ENCODE measurements around the gene HSPBAP1. TPM values are rescaled to one million over a fixed set of nuclear protein-coding genes. Genes with fewer than 3 reads are reported as not detected.
"Not testable (repeated sequence)": the region's sequence is repeated elsewhere in the genome, so short reads cannot be mapped to it uniquely, and the experiment has no call there.

The HSPBAP1 gene
- total RNA-seq, 1 donor from 2014 or later = 2.5 TPM

DNA sequence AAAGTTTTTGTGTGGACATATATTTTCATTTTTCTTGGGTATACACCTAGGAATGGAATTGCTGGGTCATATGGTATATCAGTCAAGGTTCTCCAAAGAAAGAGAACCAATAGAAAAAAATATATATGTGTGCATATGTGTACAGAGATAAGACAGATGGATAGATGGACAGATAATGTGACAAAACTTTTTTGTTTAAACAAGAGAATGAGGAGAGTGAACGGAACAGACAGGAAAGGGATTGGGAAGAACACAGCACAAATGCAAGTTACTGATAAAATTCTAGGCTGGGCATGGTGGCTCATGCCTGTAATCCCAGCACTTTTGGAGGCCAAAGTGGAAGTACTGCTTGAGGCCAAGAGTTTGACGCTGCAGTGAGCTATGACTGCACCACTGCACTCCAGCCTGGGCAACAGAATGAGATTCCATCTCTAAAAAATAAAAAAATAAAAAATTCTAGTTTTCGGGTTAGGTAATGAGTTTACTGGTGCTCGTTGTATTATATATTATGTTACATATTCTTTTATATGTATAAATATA, 50.0 kb downstream of the HSPBAP1 start:
- ATAC-seq (no peak), DNase-seq (ENCODE audit: low spot score) (no peak)

DNA sequence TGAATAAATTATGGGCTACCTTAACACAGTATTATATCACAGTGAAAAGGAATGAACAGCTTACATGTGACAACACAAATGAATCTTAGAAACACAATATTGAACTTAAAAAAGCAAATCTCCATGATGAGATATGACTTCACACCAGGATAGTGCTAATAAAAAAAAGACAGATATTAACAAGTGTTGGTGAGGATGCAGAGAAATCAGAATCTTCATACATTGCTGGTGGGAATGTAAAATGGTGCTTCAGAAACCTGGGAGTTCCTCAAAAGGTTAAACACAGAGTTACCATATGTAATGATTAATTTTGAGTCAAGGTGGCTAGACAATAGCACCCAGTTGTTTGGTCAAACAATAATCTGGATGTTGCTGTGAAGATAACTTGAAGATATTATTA, 51.4 kb downstream of the HSPBAP1 start:
- ATAC-seq (no peak), DNase-seq (ENCODE audit: low spot score) (no peak)

DNA sequence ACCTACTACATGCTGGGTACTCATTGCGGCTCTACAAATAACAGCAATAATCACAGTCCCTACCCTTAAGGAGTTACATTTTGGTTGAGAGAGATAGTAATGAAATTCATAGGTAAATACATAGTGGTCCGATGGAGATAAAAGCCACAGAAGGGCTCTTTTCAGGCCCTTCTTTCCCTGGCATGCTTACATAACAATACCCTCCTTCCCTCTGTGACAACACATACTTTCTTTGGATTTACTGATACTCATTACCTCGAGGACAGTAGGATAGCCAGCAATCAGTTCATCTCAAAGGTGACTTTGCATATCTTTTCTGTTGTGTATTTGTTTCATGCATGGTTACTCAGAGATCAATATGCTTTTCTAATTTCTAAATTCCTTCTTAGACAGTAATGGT, 54.5 kb downstream of the HSPBAP1 start:
- ATAC-seq (no peak), DNase-seq (ENCODE audit: low spot score) (no peak)

DNA sequence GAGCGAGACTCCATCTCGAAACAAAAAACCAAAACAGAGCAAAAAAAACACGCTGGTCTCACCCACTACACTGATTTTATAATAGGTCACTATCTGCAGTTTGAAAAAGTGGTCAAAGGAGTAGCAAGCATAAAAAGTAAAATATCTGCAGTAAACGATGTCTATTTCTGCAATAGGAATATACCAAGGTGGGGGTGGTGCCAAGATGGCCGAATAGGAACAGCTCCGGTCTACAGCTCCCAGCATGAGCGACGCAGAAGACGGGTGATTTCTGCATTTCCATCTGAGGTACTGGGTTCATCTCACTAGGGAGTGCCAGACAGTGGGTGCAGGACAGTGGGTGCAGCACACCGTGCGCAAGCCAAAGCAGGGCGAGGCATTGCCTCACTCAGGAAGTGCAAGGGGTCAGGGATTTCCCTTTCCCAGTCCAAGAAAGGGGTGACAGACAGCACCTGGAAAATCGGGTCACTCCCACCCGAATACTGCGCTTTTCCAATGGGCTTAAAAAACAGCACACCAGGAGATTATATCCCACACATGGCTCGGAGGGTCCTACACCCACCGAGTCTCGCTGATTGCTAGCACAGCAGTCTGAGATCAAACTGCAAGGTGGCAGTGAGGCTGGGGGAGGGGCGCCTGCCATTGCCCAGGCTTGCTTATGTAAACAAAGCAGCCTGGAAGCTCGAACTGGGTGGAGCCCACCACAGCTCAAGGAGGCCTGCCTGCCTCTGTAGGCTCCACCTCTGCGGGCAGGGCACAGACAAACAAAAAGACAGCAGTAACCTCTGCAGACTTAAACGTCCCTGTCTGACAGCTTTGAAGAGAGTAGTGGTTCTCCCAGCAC, 60.7 kb downstream of the HSPBAP1 start:
- not testable (repeated sequence) for DNase-seq (ENCODE audit: low spot score); ATAC-seq

DNA sequence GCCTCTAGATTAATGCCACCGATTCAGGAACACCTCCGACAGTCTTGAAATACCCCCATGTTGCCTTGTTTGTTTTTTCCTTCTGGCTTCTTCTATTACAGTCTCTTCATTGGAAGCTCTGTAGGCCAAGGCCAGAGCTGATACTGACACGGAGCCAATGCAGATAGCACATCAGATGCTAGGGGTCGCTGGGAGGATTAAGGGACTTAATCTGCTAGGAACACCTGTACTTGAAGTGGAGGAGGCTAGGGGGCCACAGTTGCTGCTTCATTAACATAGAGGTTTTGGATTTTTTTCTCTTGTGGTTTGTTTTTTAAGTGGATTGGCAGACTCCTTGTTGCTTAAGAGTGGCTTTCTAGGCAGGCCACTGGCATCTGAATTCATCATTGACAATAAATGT, 63.4 kb downstream of the HSPBAP1 start:
- DNase-seq (ENCODE audit: low spot score) (no peak), ATAC-seq (no peak)

DNA sequence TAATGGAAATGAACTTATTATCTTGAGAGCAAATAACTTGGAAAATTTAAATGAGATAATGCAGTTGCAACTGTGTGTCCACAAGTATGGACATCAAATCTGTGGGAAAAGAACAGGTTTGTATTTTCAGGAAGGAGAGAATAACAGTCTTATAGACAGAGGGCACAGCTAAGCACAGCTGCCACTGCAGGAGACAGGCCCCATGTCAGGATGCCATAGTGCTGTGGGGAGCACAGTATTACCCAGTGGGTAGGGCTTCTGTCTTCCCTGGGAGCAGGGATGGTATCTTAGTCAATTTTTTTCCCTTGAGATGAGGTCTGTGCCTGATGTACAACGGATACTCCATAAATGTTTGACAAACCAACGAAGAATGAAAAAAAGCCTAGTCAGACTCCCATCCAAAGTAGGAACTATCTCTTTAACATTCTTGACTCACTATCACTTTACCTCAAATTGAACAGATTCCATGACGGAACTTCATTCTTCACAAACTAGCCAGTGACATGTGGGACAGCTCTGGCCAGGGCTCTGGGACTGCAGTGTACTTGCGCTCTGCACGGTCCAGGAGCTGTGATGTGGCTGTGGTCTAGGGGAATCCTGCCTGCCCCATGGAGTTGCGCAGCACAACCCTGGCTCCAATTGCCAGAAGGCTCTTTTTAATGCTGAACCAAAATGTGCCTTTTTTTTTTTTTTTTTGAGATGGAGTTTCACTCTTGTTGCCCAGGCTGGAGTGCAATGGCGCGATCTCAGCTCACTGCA, 64.7 kb downstream of the HSPBAP1 start:
- DNase-seq (ENCODE audit: low spot score) (no peak), ATAC-seq (peak; percentile 44)

DNA sequence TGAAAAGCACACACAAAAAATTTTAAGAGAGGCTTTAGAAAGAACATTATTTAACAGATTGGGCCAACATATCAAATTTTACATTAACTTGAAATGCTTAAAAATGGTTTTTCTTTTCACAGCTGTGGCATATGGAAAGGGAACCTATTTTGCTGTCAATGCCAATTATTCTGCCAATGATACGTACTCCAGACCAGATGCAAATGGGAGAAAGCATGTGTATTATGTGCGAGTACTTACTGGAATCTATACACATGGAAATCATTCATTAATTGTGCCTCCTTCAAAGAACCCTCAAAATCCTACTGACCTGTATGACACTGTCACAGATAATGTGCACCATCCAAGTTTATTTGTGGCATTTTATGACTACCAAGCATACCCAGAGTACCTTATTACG, 65.4 kb downstream of the HSPBAP1 start:
- DNase-seq (ENCODE audit: low spot score) (no peak), ATAC-seq (no peak)

DNA sequence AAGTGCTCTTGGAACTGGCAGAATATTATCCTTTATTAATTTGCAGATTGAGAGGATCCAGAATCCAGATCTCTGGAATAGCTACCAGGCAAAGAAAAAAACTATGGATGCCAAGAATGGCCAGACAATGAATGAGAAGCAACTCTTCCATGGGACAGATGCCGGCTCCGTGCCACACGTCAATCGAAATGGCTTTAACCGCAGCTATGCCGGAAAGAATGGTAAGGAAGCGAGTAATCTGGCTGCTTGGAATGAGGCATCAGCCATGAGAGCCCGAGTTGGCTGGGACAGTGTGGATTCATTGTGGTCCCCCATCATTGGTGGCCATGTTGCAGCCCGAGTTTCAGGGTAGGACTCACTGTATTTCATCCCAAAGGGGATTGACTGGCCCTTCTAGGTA, 65.9 kb downstream of the HSPBAP1 start:
- no peak for DNase-seq (ENCODE audit: low spot score)
- ATAC-seq = no peak

DNA sequence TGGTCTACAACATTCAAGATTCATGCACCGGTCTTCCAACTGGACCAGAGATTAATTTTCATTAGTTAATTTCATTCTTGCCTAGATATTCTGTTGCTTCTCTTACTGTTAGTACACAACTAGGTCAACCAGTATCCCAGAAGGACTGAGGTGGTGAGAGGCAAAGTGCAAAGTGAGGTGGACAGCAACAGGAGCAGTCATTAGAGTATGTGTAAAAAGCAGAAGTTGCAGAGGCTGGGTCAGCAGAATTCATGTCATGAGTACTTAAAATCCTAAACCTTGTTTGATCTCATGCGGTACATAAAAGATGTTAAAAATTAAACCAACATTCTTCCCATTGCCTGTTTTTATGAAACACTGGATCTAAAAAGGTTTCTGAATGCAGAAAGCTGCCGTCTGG, 66.3 kb downstream of the HSPBAP1 start:
- DNase-seq (ENCODE audit: low spot score) (no peak), ATAC-seq (peak; percentile 62)

DNA sequence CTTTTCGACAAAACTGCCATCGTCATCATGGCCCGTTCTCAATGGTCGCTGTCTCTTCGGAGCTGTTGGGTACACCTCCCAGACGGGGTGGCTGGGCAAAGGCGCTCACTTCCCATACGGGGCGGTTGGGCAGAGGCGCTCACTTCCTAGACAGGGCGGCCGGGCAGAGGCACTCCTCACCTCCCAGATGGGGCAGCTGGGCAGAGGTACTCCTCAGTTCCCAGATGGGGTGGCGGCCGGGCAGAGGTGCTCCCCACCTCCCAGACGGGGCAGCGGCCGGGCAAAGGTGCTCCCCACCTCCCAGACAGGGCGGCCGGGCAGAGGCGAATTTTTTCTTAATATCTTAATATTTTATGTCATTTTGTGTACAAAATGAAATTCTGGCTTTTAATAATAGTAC, 68.5 kb downstream of the HSPBAP1 start:
- ATAC-seq = no peak
- no peak for DNase-seq (ENCODE audit: low spot score)

DNA sequence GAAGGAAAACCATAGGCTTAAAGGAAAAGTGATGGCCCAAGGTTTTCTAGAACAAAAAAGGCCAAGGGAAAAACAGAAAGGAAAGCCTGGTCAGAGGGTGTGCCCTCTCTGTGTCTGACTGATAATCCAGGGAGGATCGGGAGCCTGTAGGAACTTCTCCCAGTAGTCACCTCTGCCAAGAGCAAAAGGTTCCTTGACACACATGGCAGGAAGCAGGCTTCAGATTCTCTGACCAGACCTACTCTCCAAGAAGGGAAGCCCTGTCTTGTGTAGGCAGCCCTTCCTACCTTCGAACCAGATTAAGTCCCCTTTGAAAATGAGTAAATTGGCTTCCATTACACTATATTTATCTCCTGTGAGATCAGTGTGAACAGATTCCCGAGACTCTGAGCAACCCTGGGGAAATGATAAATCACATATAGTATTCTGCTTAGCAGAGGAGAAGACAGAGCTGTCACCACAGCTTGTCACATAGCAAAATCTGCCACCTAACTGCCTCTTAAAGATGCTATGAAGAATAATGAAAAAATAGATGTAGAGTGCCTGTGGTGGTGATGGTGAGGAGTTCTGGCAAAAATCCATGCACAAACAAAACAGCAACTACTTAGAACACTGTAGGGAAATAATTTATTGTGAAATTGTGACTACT, 74.2 kb downstream of the HSPBAP1 start:
- DNase-seq (ENCODE audit: low spot score) (no peak), ATAC-seq (no peak)

DNA sequence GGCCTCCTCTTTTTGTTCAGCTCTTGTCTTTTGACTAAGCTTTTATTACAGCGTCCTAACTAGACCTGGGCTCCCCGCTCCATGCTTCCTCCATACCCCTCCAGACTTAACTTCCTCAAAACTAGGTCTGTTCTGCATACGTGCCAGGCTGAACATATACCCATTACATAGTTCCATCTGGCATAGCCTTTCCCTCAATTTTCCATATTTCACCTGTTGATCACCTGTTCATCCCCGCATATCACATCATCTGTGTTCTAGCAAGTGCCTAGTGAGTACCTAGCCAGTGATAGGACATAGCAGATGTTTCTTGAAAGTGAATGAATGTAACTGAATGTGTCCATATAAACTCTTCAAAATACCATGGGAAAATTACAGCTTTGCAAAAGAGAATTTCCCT, 77.0 kb downstream of the HSPBAP1 start:
- DNase-seq (ENCODE audit: low spot score) (no peak), ATAC-seq (no peak)

DNA sequence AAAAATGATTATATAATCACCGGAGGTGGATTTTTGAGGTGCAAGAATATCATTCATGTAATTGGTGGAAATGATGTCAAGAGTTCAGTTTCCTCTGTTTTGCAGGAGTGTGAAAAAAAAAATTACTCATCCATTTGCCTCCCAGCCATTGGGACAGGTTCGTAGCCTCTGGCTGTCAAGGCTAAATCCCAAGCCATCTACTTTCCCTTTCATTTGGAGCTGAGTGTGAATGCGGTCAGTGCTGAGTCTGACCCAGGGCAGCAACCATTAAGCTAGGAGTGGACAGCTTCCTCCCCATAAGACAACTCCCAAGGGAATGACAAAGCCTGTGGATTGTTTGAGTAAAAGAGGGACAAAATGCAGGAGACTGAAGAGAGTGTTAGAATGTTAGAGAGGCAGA, 79.4 kb downstream of the HSPBAP1 start:
- ATAC-seq = no peak
- DNase-seq (ENCODE audit: low spot score) = no peak

DNA sequence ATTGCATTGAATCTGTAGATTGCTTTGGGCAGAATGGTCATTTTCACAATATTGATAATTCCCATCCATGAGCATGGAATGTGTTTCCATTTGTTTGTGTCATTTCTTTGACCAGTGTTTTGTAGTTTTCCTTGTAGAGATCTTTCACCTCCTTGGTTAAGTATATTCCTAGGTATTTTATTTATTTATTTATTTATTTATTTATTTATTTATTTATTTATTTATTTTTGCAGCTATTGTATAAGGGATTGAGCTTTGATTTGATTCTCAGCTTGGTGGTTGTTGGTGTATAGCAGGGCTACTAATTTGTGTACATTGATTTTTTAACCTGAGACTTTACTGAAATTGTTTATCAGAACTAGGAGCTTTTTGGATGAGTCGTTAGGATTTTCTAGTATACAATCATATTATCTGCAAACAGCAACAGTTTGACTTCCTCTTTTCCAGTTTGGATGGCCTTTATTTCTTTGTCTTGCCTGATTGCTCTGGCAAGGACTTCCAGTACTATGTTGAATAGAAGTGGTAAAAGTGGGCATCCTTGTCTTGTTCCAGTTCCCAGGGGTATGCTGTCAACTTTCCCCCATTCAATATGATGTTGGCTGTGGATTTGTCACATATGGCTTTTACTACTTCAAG, 82.9 kb downstream of the HSPBAP1 start:
- not testable (repeated sequence) for DNase-seq (ENCODE audit: low spot score); ATAC-seq

DNA sequence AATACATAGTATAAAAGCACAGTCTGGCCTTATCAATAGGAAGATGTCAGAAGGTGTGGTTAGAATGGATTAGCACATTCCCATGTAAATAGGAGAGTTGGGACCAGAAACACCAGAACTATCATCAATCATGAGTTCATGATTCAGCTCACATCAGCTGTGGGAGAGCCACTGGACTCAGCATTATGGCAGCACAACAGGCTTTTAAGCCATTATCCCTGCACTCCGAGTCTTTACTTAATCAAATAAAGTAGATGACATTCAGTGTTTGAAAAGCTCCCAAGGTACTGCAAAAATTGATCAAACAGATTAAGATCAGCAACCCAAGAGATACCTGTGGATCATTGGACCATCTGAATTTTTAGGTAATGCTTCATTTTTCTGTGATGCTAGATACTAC, 88.3 kb downstream of the HSPBAP1 start:
- DNase-seq (ENCODE audit: low spot score) (no peak), ATAC-seq (no peak)

DNA sequence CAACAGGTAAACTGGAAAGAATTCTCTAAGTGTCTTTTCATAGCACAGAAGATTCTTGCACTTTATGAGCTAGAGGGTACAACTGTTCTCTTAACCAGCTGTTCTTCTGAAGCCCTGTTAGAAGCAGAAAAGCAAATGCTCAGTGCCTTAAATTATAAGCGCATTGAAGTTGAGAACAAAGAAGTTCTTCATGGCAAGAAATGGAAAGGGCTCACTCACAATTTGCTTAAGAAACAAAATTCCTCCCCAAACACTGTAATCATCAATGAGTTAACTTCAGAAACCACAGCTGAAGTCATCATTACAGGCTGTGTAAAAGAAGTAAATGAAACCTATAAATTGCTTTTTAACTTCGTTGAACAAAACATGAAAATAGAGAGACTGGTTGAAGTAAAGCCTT, 93.4 kb downstream of the HSPBAP1 start:
- no peak for ATAC-seq
- DNase-seq (ENCODE audit: low spot score) = no peak

DNA sequence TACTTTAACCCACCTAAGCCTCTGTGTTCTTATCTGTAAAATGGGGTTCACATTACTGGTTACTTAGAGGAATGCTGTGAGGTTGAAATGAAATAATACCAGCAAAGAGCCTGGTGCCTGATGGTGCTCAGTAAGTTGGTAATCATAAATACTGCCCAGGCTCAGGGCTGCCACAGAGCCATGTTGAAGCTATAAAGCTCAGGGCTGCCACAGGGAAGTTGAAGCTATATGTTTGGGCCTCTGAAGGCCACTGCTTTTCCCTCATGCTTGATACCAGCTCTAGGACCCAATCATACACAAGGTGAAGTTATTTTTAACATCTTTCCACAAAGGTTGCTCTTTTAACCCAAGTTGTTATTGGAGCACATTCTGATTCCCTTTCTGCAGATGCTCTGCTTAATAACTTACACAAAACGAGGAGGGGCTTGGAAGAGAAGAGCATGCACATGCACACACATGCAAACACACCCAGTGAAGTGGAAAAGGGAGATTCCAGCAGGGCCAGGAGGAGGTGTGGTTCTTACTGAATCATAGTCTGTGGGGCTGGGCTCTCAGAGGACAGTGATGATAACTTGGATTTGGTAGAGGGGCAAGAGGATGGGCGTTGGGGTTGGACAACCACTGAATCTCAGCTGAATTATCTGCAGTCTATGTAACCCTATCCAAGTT, 95.5 kb downstream of the HSPBAP1 start:
- ATAC-seq (no peak), DNase-seq (ENCODE audit: low spot score) (no peak)

DNA sequence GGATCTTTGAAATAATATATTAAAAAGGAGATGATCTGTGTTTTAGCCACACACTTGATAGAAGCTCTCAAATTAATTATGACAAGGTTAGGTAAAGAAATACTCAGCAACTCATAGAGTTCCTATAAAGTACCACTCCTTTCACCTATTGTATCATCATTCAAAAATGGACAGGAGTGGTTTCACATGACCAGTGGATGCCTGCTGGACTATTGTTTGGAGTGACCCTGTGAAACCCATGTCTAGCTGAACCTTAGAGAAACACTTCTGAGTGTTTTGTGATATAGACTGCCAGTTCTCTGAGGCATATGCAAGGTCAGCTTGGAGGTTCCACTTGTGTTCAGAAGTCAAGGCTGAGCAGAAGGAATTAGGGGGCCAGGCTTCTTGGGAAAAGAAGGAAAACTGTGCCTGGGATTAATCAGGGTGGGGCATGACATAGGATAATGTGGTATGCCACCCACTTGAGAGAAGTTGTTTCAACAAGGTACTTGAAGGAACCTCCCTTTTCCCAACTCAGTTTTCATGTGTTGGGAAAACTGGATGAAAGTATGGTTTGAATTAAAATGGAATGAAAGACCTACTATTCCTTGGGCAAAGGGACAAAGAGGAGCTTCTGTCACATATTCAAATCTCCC, 97.6 kb downstream of the HSPBAP1 start:
- ATAC-seq (no peak), DNase-seq (ENCODE audit: low spot score) (no peak)

DNA sequence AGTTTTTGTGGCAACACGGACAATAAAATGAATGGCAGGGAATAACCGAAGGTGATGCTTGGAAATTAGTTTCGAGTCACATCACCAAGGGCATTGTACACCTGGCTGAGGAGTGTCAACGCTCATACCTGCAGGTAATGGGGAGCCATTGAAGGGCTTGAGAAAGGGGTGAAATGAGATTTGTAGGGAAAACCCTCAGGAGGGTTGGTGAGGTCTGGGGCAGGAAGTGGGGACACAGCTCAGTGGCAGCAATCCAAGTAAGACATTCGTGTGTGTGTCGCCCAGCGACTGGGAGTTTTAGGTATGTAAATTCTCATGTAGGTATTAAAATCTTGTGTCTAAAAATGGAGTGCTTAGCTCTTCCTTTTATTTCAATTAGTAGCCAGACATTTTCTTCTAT, 98.7 kb downstream of the HSPBAP1 start:
- no peak for DNase-seq (ENCODE audit: low spot score)
- ATAC-seq = no peak

DNA sequence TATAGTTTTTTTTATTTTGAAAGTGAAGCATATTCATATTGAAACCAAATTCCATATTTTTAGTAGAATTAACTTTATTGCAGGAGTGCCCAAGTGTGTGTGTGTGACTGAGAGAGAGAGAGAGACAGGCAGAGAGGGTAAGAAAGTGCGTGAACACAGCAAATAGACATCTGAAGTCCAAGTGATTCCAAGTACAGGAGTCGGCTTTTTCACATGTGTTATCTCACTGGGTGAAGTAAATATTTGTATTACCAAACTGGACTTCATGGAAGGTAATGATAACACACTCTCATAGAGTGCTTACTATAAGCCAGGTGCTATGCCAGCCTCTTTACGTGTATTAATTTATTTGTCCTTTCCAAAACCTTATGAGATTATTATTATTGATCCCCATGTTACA, 101.0 kb downstream of the HSPBAP1 start:
- ATAC-seq = peak; percentile 89
- DNase-seq (ENCODE audit: low spot score) = no peak
